Small intestine (tissue), 7 donors: ENCODE measurements around the gene OTUB1. TPM values are rescaled to one million over a fixed set of nuclear protein-coding genes. Genes with fewer than 3 reads are reported as not detected.

Experiments used
- DNase-seq, 2 donors: peaks; one replicate each; pipeline versions ENCODE4 v3.0.0 to v3.0.0-alpha.2; 2013
- FAIRE-seq: peaks from 2 replicates; lab custom pipeline; 2012; peaks lifted over from hg19 to GRCh38; lab: Jason Lieb, UNC
- H3K27ac ChIP-seq, 3 donors: one replicate each; pipeline ENCODE4 v1.5.1; 2013; ENCODE audit warnings: low read length in 2 of 3, mild to moderate bottlenecking in 2 of 3, control low read depth in 1 of 3, inconsistent platforms in 1 of 3, low read depth in 1 of 3, moderate library complexity in 1 of 3
- H3K27me3 ChIP-seq, 3 donors: one replicate each; pipeline ENCODE4 v1.6.1; 2013; ENCODE audit warnings: low read length in 3 of 3, inconsistent platforms in 1 of 3; ENCODE audit not compliant: control insufficient read depth in 3 of 3, insufficient read depth in 3 of 3
- H3K36me3 ChIP-seq, 3 donors: one replicate each; pipeline ENCODE4 v1.6.1; 2013; ENCODE audit warnings: low read length in 3 of 3, inconsistent platforms in 1 of 3, low read depth in 1 of 3, mild to moderate bottlenecking in 1 of 3, moderate library complexity in 1 of 3; ENCODE audit not compliant: control insufficient read depth in 3 of 3, insufficient read depth in 2 of 3
- H3K4me1 ChIP-seq, 3 donors: one replicate each; pipeline ENCODE4 v1.6.1; 2013; ENCODE audit warnings: low read length in 2 of 3, inconsistent platforms in 1 of 3, low read depth in 1 of 3, mild to moderate bottlenecking in 1 of 3, moderate library complexity in 1 of 3; ENCODE audit not compliant: control insufficient read depth in 3 of 3, insufficient read depth in 2 of 3
- H3K4me3 ChIP-seq, 3 donors: one replicate each; pipeline ENCODE4 v1.5.1; 2013; ENCODE audit warnings: low read length in 3 of 3, control low read depth in 1 of 3, inconsistent platforms in 1 of 3, low read depth in 1 of 3, mild to moderate bottlenecking in 1 of 3, moderate library complexity in 1 of 3
- H3K9me3 ChIP-seq, 2 donors: one replicate each; pipeline ENCODE4 v1.6.1; 2013; ENCODE audit warnings: low read depth in 1 of 2, low read length in 1 of 2; ENCODE audit not compliant: control insufficient read depth in 2 of 2, insufficient read depth in 1 of 2
- WGBS, 3 donors: extraction: QIAGEN DNeasy Blood & Tissue Kit; methylation state at CpG; one replicate each; pipeline ENCODE4 v1.1.7; 2013; 5-methylcytosine and 5-hydroxymethylcytosine counted together
- polyA plus RNA-seq, 4 donors: library from polyadenylated mRNA; stranded (reverse) in 3 of 4; unstranded in 1 of 4; fragments of 200-250 nt in 3 of 4; fragments of 120-200 nt in 1 of 4; gene quantifications; one replicate each; pipeline versions ENCODE4 v1.2.1 to v1.2.3, GENCODE V29; 2013
- donor health status: healthy with polysubstance abuse.
- donor health status: control.
- donor health status: control.
- donor health status: Bipolar disorder and iron deficiency.
- donor health status: healthy.

OTUB1 gene
- polyA plus RNA-seq, 4 donors: 76.0 to 93.5 (median 82.4) TPM

GRCh38 chr11:64019106-64020037 is 33.1 kb downstream of the OTUB1 start:
- WGBS, 3 donors: 39 to 78% (median 54%) methylated on average over 27 of the region's 27 CpGs
- no peaks in the 10 kb centered on the region for H3K27me3 ChIP-seq
- H3K36me3 ChIP-seq: no peaks in the 10 kb centered on the region
- H3K27ac ChIP-seq: no peak overlapping the region
- H3K9me3 ChIP-seq: no peaks in the 10 kb centered on the region
- DNase-seq (no peak), FAIRE-seq (no peak)
- peaks cover 0 to 2% (median 0%) of the 10 kb centered on the region in 3 donors for H3K4me1 ChIP-seq
- H3K4me3 ChIP-seq: no peak overlapping the region

DNA sequence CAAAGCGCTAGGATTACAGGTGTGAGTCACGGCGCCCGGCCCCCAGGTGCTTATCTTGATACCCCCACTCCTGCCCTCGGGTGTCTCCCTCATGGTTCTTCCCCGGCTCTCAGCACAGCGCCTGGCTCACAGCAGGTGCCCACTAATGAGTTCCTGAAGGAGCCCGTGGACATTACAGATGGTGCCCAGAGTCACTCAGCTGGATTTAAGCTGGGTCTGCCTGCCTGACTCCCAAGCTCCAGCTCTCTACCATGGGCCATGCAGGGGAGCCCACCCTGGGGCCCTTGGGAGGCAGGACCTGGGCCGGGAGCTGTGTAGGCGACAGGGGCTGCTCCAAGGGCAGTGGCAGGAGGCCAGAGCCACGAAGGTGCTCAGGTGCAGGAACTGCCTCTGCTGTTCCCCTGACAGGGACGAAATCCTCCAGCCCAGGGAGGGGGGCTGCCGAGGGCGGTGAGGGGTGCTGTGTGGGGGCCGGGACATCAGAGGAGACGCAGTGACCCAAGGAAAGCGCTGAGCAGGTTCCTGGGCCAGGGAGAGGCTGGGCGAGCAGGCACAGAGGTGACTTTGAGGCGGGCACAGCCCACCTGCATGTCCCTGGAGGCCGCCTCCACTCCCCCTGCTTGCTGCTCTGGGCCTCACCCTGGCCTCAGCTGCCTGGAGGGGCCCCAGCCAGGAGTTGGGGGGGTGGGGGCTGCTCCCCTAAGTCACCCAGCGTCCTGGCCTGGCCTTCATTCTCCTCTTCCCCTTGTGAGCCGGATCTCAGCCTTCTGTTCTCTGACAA is 34.9 kb downstream of the OTUB1 start:
- Histone ChIP-seq H3K36me3 (no peaks in the 10 kb centered on the region), H3K27me3 (no peaks in the 10 kb centered on the region), H3K4me3 (no peak overlapping the region), H3K4me1 (peaks cover 0 to 2% (median 0%) of the 10 kb centered on the region in 3 donors), H3K27ac (no peak overlapping the region), H3K9me3 (no peaks in the 10 kb centered on the region)
- FAIRE-seq: no peak
- no peak for DNase-seq
- 72 to 81% (median 81%) methylated on average over 21 to 22 of the region's 22 CpGs for WGBS, 3 donors

DNA sequence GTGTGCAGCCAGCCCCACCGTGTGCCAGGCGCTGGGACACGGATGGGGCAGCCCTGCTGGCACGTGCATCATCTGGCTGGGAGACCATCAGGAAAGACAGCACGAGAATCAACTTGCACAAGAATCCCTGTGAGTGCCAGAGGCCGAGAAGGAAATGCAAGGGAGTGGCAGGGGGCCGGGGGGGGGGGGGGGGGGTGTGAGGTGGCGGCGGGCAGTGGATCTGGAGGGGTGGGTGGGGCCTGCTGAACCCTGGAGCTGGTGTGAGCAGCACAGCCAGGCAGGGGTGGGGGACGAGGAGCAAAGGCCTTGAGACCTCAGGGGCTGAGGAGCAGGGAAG is 35.5 kb downstream of the OTUB1 start:
- no peaks in the 10 kb centered on the region for H3K27me3 ChIP-seq
- no peaks in the 10 kb centered on the region for H3K9me3 ChIP-seq
- WGBS, 3 donors: 36 to 57% (median 48%) methylated on average over 7 to 10 of the region's 10 CpGs
- DNase-seq (no peak), FAIRE-seq (no peak)
- no peak overlapping the region for H3K4me3 ChIP-seq
- no peak overlapping the region for H3K27ac ChIP-seq
- H3K4me1 ChIP-seq: peaks cover 0 to 2% (median 0%) of the 10 kb centered on the region in 3 donors
- H3K36me3 ChIP-seq: no peaks in the 10 kb centered on the region

GRCh38 chr11:64022125-64022784 is 36.0 kb downstream of the OTUB1 start:
- 76 to 85% (median 83%) methylated on average over 11 to 14 of the region's 14 CpGs for WGBS, 3 donors
- no peaks in the 10 kb centered on the region for H3K27me3 ChIP-seq
- no peaks in the 10 kb centered on the region for H3K9me3 ChIP-seq
- no peak for FAIRE-seq
- H3K27ac ChIP-seq: no peak overlapping the region
- no peak overlapping the region for H3K4me3 ChIP-seq
- peaks cover 0 to 2% (median 0%) of the 10 kb centered on the region in 3 donors for H3K4me1 ChIP-seq
- no peak for DNase-seq
- H3K36me3 ChIP-seq: no peaks in the 10 kb centered on the region

GRCh38 chr11:64023712-64024710 is 37.8 kb downstream of the OTUB1 start:
- Histone ChIP-seq H3K36me3 (no peaks in the 10 kb centered on the region), H3K4me1 (peaks cover 0 to 12% (median 0%) of the 10 kb centered on the region in 3 donors), H3K4me3 (no peak overlapping the region), H3K27me3 (peaks cover 0 to 6% (median 0%) of the 10 kb centered on the region in 3 donors), H3K9me3 (no peaks in the 10 kb centered on the region), H3K27ac (peak overlapping the region in 1 of 3 donors; percentile 23)
- DNase-seq: no peak
- 79 to 92% (median 84%) methylated on average over 20 of the region's 20 CpGs for WGBS, 3 donors
- no peak for FAIRE-seq

- H3K36me3 ChIP-seq: no peaks in the 10 kb centered on the region
- peaks cover 0 to 6% (median 0%) of the 10 kb centered on the region in 3 donors for H3K27me3 ChIP-seq
- H3K4me1 ChIP-seq: peaks cover 0 to 12% (median 0%) of the 10 kb centered on the region in 3 donors
- H3K9me3 ChIP-seq: no peaks in the 10 kb centered on the region
- DNase-seq (no peak), FAIRE-seq (no peak)
- no peak overlapping the region for H3K27ac ChIP-seq
- H3K4me3 ChIP-seq: no peak overlapping the region
- WGBS, 3 donors: 79 to 84% (median 79%) methylated on average over 4 of the region's 4 CpGs
Measured at GRCh38 chr11:64025205-64025604, 39.0 kb downstream of the OTUB1 start.

GRCh38 chr11:64026575-64027205 is 40.5 kb downstream of the OTUB1 start:
- WGBS, 3 donors: 83 to 86% (median 84%) methylated on average over 7 of the region's 7 CpGs
- Histone ChIP-seq H3K9me3 (no peaks in the 10 kb centered on the region), H3K36me3 (no peaks in the 10 kb centered on the region), H3K27ac (no peak overlapping the region), H3K4me3 (no peak overlapping the region), H3K27me3 (peaks cover 0 to 6% (median 0%) of the 10 kb centered on the region in 3 donors), H3K4me1 (peaks cover 0 to 12% (median 0%) of the 10 kb centered on the region in 3 donors)
- FAIRE-seq (no peak), DNase-seq (no peak)
